ENCODE results near the gene GLI2.

The GLI2 gene

GRCh38 chr2:120712180-120712681, 23.4 kb upstream of the GLI2 start:
- DNase-seq (ENCODE audit: low read depth in 1 of 2, low spot score in 1 of 2), result no peak

- no peak for DNase-seq (ENCODE audit: low read depth in 1 of 2, low spot score in 1 of 2)
These were observed 20.3 kb upstream of the GLI2 start for GRCh38 chr2:120715353-120715752.

DNA sequence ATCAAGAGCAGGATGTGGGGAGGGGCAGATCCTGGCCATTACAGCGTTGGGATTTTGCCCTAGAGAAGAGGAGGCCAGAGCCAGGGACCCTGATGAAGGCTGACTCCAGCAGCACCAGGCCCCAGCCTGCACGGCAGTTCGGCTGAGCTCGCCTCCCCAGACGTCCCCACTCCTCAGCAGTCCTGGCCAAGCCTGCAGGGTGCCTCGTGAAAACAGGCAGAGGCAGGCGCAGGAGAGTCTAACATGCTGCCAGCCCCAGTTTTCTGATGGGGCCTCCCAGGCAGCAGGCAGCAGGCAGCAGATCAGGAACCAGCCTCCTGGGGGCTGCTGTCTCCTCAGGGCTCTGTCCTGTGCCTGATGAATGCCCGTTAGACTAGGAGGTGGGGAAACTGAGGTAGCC, 19.7 kb upstream of the GLI2 start:
- no peak for DNase-seq (ENCODE audit: low read depth in 1 of 2, low spot score in 1 of 2)

DNA sequence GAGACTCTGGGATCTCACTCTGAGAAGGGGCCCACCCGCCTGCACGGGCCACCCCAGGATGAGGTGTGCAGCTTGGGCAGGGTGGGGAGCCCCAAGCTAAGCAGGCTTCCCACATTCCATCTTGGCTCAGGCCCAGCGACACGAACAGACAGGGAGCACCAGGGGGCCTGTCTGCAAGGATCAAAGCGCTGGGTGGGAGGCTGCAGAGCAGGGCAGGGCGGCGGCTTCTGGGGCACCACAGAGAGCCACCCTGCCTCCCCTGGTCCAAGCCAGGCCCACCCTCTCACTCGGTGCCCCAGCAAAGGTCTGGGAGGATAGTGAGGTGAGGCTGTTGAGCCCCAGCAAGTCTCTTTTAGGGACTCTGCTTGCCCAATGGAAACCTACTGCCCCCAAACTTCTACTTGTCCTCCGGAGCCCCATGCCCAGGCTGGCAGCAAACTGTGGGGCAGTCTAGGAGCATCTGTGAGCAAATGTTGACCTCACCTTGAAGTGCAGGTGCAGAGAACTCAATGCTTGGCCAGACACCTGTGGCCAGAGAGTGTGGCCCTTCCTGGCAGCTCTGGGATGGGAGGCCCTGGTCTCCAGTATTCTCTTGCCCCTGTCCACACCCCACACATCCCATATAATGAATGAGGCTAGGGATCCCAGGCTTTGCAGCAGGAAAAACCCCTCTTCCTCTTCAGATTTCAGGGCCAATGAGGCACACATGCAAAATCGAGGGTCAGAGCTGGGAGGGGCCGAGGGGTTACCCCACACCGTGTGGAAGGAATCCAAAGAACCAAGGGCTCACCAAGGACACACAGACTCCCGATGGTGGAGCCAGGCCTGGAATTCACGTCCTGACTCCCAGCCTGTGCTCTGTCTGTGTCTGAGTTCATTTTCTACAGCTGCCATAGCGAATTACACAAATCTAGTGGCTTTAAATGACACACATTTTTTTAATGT, 18.8 kb upstream of the GLI2 start:
- DNase-seq (ENCODE audit: low read depth in 1 of 2, low spot score in 1 of 2), result no peak

GRCh38 chr2:120719491-120719890, 16.2 kb upstream of the GLI2 start:
- DNase-seq (ENCODE audit: low read depth in 1 of 2, low spot score in 1 of 2), result no peak

GRCh38 chr2:120720231-120720630, 15.4 kb upstream of the GLI2 start:
- DNase-seq (ENCODE audit: low read depth in 1 of 2, low spot score in 1 of 2), result no peak

- DNase-seq (ENCODE audit: low read depth in 1 of 2, low spot score in 1 of 2), result no peak
These were observed 14.8 kb upstream of the GLI2 start for GRCh38 chr2:120720746-120721375.

- no peak for DNase-seq (ENCODE audit: low read depth in 1 of 2, low spot score in 1 of 2)
These were observed 13.5 kb upstream of the GLI2 start for GRCh38 chr2:120722246-120722567.

- no peak for DNase-seq (ENCODE audit: low read depth in 1 of 2, low spot score in 1 of 2)
These were observed 12.9 kb upstream of the GLI2 start for GRCh38 chr2:120722568-120723421.

GRCh38 chr2:120726245-120726644, 9.4 kb upstream of the GLI2 start:
- no peak for DNase-seq (ENCODE audit: low read depth in 1 of 2, low spot score in 1 of 2)

DNA sequence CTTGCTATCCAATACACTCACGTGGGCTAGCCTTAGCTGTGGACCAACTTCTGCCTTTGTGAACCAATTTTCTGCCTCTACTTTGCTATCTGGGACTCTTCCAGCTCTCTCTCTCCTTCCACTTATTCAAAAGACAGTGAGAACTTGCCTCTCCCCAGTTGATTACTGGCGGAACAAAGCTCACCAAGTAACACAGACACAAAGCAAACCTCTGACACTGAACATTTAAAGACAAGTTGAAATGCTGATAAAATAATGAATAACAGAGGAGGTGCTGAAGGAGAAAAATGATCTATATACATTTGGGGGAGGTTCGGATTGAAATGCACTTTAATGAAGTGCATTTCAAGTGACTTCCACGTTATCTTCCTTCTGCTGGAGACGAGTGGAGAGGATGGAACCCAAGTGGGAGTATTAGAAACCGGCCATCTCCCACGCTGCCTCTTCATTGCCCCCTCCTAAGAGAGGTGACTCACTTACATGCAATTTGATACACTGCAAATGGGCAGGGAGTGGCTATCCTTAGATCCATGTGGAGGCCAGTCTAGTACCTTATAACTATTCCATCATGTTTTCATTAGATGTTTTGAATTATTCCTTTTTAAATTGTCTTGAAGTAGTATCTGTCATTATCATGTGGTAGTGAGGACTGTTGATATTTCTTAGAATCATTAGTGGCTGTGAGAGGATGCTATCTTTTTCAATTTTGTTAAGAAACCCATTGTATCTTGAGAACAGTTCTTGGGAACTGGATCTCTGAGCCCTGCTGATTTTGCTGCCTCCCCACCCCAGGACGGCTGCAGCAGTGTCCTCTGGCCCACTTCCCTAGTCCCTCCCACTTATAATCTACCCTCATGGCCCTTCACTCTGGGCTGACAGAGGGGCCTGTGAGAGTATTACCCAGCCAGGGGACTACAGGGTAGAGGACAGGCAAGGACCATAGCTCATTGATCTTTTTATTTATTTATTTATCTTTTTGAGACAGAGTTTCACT, 6.0 kb upstream of the GLI2 start:
- no peak for DNase-seq (ENCODE audit: low read depth in 1 of 2, low spot score in 1 of 2)

DNA sequence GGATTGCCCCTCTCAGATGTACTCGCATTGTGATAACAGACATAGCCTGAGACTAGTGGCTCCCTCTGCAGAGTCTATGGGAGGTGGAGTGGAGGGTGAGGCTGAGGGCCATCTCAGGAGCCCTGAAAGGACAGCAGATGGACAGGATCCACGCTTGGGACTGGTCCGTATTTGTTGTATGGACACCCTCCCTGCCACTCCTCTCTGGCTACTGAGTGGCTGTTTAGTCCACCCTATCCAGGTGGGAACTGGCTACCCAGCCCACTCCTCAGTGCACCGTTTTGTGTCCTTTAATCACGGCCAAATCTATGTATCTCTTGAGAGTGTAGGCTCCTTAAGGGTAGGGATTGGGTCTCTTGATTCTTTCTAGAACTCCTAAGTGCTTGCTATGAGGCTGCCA, 4.5 kb upstream of the GLI2 start:
- DNase-seq (ENCODE audit: low read depth in 1 of 2, low spot score in 1 of 2), result no peak

DNA sequence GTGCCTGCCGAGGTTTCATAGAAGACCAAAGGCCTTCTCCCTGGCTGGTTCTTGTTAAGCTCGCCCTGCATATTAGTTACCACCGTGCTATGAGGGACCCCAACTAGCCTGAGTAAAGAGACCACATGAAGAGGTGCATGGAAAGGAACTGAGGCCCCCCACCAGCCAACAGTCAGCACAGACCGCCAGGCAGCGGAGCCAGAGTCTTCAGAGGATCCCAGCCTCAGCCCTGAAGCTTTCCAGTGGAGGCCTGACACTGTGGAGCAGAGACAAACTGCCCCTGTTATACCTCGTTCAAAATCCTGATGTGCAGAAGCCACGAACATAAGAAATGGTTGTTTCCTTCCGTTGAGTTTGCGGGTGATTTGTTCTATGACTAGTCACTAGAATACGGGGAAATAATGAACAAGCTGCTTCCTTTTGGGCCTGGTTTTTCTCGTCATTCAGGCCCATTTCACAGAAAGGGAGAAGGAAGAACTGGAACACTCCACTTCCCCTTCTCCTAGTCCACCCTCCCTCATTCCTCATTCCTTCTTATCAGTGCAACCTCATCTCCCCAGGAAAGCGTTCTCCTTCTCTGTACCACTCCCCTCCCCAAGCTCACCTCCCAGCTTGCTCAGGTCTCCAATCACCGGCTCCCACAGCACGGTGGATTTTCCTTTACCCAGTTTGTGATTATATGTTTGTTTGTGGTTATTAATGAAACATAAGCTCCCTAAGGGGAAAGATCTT, 3.0 kb upstream of the GLI2 start:
- DNase-seq (ENCODE audit: low read depth in 1 of 2, low spot score in 1 of 2), result no peak

- DNase-seq (ENCODE audit: low read depth in 1 of 2, low spot score in 1 of 2), result no peak
These were observed 2.3 kb upstream of the GLI2 start for GRCh38 chr2:120733238-120733932.

GRCh38 chr2:120734930-120735651, 577 bp upstream of the GLI2 start:
- DNase-seq (ENCODE audit: low read depth in 1 of 2, low spot score in 1 of 2), result no peak

DNA sequence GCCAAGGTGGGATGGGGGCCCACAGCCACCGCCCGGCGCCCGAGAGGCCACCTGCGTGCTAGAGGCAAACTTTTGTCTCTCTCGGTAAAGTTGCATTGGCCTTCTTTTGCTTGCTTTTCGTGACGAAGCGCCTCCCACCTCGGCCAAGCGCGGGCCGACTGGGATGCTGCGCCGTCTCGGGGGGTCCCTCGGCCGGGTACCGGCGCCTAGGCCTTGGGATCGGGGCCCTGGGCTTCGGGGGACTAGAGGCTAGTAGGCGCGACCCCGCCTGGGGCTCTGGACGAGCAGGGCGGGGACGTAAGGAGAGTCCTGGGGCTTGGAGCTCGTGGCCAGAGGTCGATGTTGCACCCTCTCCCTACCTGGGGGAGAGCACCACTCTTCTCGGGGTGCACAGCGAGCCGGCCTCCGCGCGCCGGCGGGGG, 545 bp downstream of the GLI2 start:
- DNase-seq (ENCODE audit: low read depth in 1 of 2, low spot score in 1 of 2), result no peak

DNA sequence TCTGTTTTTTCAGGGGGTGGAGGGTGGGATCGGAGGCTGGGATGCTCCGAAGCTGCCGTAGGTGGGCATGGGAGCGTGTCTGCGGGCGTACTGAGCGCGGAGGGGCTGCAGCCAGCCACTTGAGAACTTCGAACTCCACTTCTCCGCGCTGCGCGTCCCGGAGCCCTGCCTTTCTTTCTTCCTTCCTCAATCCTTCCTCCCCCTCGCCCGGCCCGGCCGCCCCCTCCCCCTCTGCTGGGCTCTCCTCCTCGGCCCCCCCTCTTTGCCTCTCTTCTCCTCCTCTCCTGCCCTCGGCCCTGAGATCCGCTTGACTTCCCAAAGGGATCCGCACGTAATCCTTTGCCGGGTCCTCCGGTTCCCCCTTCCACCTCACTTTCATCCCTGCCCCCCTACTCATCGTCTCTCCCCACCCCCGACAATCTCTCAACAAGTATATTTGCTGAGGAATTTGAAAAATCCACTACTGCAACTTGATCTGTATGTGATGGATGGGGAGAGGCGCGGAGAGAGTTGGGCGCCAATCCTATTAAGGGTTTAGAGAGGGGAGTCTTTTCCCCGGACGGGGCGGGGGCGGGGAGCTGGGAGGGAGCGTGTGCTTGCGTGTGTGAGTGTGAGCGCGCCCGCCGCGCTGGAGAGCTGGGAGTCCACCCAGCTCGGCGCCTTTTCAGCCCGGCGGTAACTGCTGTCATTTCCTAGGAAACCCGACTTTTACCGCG, 1.1 kb downstream of the GLI2 start:
- no peak for DNase-seq (ENCODE audit: low read depth in 1 of 2, low spot score in 1 of 2)

Data from stimulated activated CD4-positive, alpha-beta T cell treated with anti-CD3 and anti-CD28 coated beads, Interleukin-15, amount 100 ng/mL, for 1 hour (primary cell).